OCI-LY7 (cell line): ENCODE results near the gene TBX4.

Experiments used
- CTCF ChIP-seq: fragments of 200-600 bp; sonication (generic); conservative IDR thresholded peaks from 2 replicates; pipeline ENCODE4 v1.5.1; 2014; ENCODE audit warnings: mild to moderate bottlenecking, antibody characterized with exemption, low read length, moderate library complexity, mixed read lengths
- EZH2phosphoT487 ChIP-seq: fragments of 200-600 bp; sonication (generic); IDR thresholded peaks from 2 replicates; pipeline ENCODE4 v1.6.1; 2018; ENCODE audit warnings: low read depth, borderline replicate concordance, mild to moderate bottlenecking, mixed run types, antibody characterized with exemption, low read length, moderate library complexity, mixed read lengths

- TF ChIP-seq CTCF = no peak
- no peak for TF ChIP-seq EZH2phosphoT487
Observed at GRCh38 chr17:61409301-61410112, 42.7 kb upstream of the TBX4 start.
